RPMI7951 (cell line): ENCODE results near the gene NEO1. TPM values are rescaled to one million over a fixed set of nuclear protein-coding genes. Genes with fewer than 3 reads are reported as not detected.
A peak's percentile ranks its signal among the peaks of the same experiment; 100 is the strongest.

Experiments used
- DNase-seq: peaks from one replicate; pipeline ENCODE4 v3.0.0-alpha.2; 2012; ENCODE audit warnings: low read depth
- total RNA-seq: library from RNA; depleted of rRNA; stranded (reverse); fragments of >200 nt; shearing (Covaris generic); gene quantifications from 2 replicates; pipeline ENCODE4 v1.2.3, GENCODE V29; 2014

Gene NEO1
- total RNA-seq, 1 experiment from 2014 or later: 4.1 TPM

GRCh38 chr15:73303636-73304035 lies 251.4 kb downstream of the NEO1 start:
- DNase-seq: no peak

GRCh38 chr15:73305331-73306211 lies 253.3 kb downstream of the NEO1 start:
- peak; percentile 75 for DNase-seq

- DNase-seq: no peak
Observed at GRCh38 chr15:73308305-73308704, 256.0 kb downstream of the NEO1 start.

GRCh38 chr15:73313861-73314260 lies 261.6 kb downstream of the NEO1 start:
- DNase-seq: no peak

- peak; percentile 15 for DNase-seq
Observed at GRCh38 chr15:73317651-73318462, 265.6 kb downstream of the NEO1 start.

- DNase-seq: no peak
Observed at GRCh38 chr15:73318463-73319351, 266.4 kb downstream of the NEO1 start.

- no peak for DNase-seq
Observed at GRCh38 chr15:73319460-73320245, 267.4 kb downstream of the NEO1 start.

- no peak for DNase-seq
Observed at GRCh38 chr15:73320619-73321180, 268.4 kb downstream of the NEO1 start.

- DNase-seq: no peak
Observed at GRCh38 chr15:73321496-73322450, 269.5 kb downstream of the NEO1 start.

GRCh38 chr15:73322665-73323373 lies 270.6 kb downstream of the NEO1 start:
- peak; percentile 15 for DNase-seq

- DNase-seq: no peak
Observed at GRCh38 chr15:73323374-73323955, 271.2 kb downstream of the NEO1 start.

GRCh38 chr15:73323956-73324355 lies 271.7 kb downstream of the NEO1 start:
- no peak for DNase-seq

- DNase-seq: no peak
Observed at GRCh38 chr15:73324496-73325170, 272.4 kb downstream of the NEO1 start.

GRCh38 chr15:73325191-73325861 lies 273.1 kb downstream of the NEO1 start:
- DNase-seq: no peak

GRCh38 chr15:73326157-73326556 lies 273.9 kb downstream of the NEO1 start:
- DNase-seq: no peak

- DNase-seq: no peak
Observed at GRCh38 chr15:73328149-73328820, 276.0 kb downstream of the NEO1 start.

- no peak for DNase-seq
Observed at GRCh38 chr15:73328981-73329380, 276.7 kb downstream of the NEO1 start.
